ENCODE results near the gene SYNCRIP. TPM values are rescaled to one million over a fixed set of nuclear protein-coding genes. Genes with fewer than 3 reads are reported as not detected.
"Not testable (repeated sequence)": the region's sequence is repeated elsewhere in the genome, so short reads cannot be mapped to it uniquely, and the experiment has no call there.

SYNCRIP gene
- total and polyA plus RNA-seq, 2 of the 4 experiments (the other 2 are of a cell fraction): 50.1 to 59.3 TPM

DNA sequence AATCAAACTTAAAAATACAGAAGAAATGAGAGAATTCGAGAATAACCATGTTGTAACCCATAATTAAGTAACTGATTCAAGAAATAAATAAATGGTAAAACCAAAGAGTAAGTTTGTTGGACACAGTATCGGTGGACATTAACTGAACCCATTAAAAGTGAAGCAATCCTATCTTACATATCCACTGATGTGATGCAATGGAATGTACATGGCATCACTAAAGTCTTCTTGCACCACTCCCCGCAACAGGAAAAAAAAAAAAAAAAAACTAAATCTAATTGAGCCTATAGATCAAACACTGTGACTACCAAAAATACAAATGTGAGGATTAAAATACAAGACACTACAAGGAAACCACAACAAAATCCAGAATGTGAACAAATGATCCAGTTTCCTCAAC, 56.9 kb downstream of the SYNCRIP start:
- H3K79me1 ChIP-seq (ENCODE audit: low read depth in 1 of 2, low read length in 2 of 2): peaks cover 22 to 43% of the 10 kb centered on the region in 2 experiments
- no peak overlapping the region for H4K91ac ChIP-seq (ENCODE audit: insufficient read depth, low read depth, low read length)
- no peak overlapping the region for H3K18ac ChIP-seq (ENCODE audit: low read depth, low read length)
- H3K9me1 ChIP-seq (ENCODE audit: insufficient read depth, low read length): peaks cover under 1% of the 10 kb centered on the region; the same call in 1 of the 2 replicates
- no peak overlapping the region for H3K9ac ChIP-seq (ENCODE audit: low read depth, low read length)
- H3K36me3 ChIP-seq (ENCODE audit: control insufficient read depth, insufficient read depth, low read length): peaks cover 1% of the 10 kb centered on the region; the same call in 1 of the 2 replicates
- H2BK15ac ChIP-seq (ENCODE audit: low read depth, low read length): no peak overlapping the region
- no peaks in the 10 kb centered on the region for H3K27me3 ChIP-seq (ENCODE audit: control insufficient read depth, insufficient read depth, low read length)
- no peak overlapping the region for H3K4me3 ChIP-seq (ENCODE audit: insufficient read depth, low read depth, low read length)
- H2BK5ac ChIP-seq (ENCODE audit: low read depth, low read length, poor library complexity, severe bottlenecking): no peak overlapping the region
- peaks cover 16% of the 10 kb centered on the region for H4K20me1 ChIP-seq (ENCODE audit: insufficient read depth, low read length)
- H3K4me1 ChIP-seq (ENCODE audit: control insufficient read depth, insufficient read depth, low read length): peaks cover 3% of the 10 kb centered on the region
- H3K23ac ChIP-seq (ENCODE audit: low read depth, low read length): no peak overlapping the region
- no peak overlapping the region for H2AFZ ChIP-seq (replicated peaks; ENCODE audit: low read length, poor library complexity)
- H2BK20ac ChIP-seq (ENCODE audit: low read depth, low read length): no peak overlapping the region
- no peak overlapping the region for H2AK5ac ChIP-seq (ENCODE audit: low read depth, low read length)
- H3K27ac ChIP-seq (ENCODE audit: insufficient read depth, low read length): no peak overlapping the region
- TF ChIP-seq MAZ (IDR thresholded peaks at IDR 0.05; ENCODE audit: borderline replicate concordance, low read depth, low read length): no peak
- peak; percentile 69 for TF ChIP-seq CEBPB (IDR thresholded peaks at IDR 0.05; ENCODE audit: low read depth, low read length)
- no peak overlapping the region for H3K4ac ChIP-seq (ENCODE audit: low read depth, low read length)
- intact Hi-C loops (cut with micrococcal nuclease): no loop called here
- H3K14ac ChIP-seq (replicated peaks; ENCODE audit: low read depth, low read length): no peak overlapping the region
- no peak overlapping the region for H4K5ac ChIP-seq (ENCODE audit: low read depth, low read length)
- no peak overlapping the region for H2AK9ac ChIP-seq (replicated peaks; ENCODE audit: low read depth, low read length, poor library complexity)
- BruUV-seq (replicated peaks): no TSS peak
- H2BK120ac ChIP-seq (ENCODE audit: low read depth, low read length): no peak overlapping the region
- dilution Hi-C loops (cut with HindIII; ENCODE audit: low sequenced_read_pairs, unreplicated experiment): no loop called here
- no peaks in the 10 kb centered on the region; the same call in 1 of the 2 replicates for H3K9me3 ChIP-seq (ENCODE audit: control insufficient read depth, insufficient read depth, low read length)
- POLR2A ChIA-PET (ENCODE audit: unreplicated experiment): no interaction called here
- no peak for DNase-seq
- in situ Hi-C loops (cut with MboI; ENCODE audit: low sequenced_read_pairs): no loop called here
- H3K56ac ChIP-seq (ENCODE audit: extremely low read depth, insufficient read depth, low read length): no peak overlapping the region
- no CpG with 5 or more reads among the region's 3 CpGs for WGBS, 2 experiments (ENCODE audit: extremely low coverage in 2 of 2, insufficient read length in 1 of 2)
- H3K4me2 ChIP-seq (ENCODE audit: low read depth, low read length): no peak overlapping the region
- CTCF ChIA-PET: interaction anchor here (0.7 to 1.4 kb wide), 2 partner anchors 11 to 84 kb away, joined by 3 read pairs; no protein-coding TSS in a partner anchor
- no peak overlapping the region for H4K8ac ChIP-seq (ENCODE audit: low read depth in 2 of 2, low read length in 2 of 2)
- ATAC-seq (ENCODE audit: low read depth): no peak

DNA sequence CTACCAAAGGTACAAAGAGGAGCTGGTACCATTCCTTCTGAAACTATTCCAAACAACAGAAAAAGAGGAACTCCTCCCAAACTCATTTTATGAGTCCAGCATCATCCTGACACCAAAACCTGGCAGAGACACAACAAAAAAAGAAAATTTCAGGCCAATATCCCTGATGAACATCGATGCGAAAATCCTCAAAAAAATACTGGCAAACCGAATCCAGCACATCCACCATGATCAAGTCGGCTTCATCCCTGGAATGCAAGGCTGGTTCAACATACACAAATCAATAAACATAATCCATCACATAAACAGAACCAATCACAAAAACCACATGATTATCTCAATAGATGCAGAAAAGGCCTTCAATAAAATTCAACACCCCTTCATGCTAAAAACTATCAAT, 59.9 kb downstream of the SYNCRIP start:
- H3K27ac ChIP-seq (ENCODE audit: insufficient read depth, low read length); H3K4me2 ChIP-seq (ENCODE audit: low read depth, low read length); BruUV-seq (replicated peaks); H2BK15ac ChIP-seq (ENCODE audit: low read depth, low read length); H2AK5ac ChIP-seq (ENCODE audit: low read depth, low read length); H4K91ac ChIP-seq (ENCODE audit: insufficient read depth, low read depth, low read length); in situ Hi-C loops (cut with MboI; ENCODE audit: low sequenced_read_pairs); ATAC-seq (ENCODE audit: low read depth); H3K27me3 ChIP-seq (ENCODE audit: control insufficient read depth, insufficient read depth, low read length); H3K14ac ChIP-seq (replicated peaks; ENCODE audit: low read depth, low read length); H3K18ac ChIP-seq (ENCODE audit: low read depth, low read length); dilution Hi-C loops (cut with HindIII; ENCODE audit: low sequenced_read_pairs, unreplicated experiment); H4K8ac ChIP-seq (ENCODE audit: low read depth in 2 of 2, low read length in 2 of 2); POLR2A ChIA-PET (ENCODE audit: unreplicated experiment); H2BK120ac ChIP-seq (ENCODE audit: low read depth, low read length); H3K23ac ChIP-seq (ENCODE audit: low read depth, low read length); H3K4ac ChIP-seq (ENCODE audit: low read depth, low read length); H4K5ac ChIP-seq (ENCODE audit: low read depth, low read length); H2AK9ac ChIP-seq (replicated peaks; ENCODE audit: low read depth, low read length, poor library complexity); H3K4me1 ChIP-seq (ENCODE audit: control insufficient read depth, insufficient read depth, low read length); H2BK5ac ChIP-seq (ENCODE audit: low read depth, low read length, poor library complexity, severe bottlenecking); H3K9me3 ChIP-seq (ENCODE audit: control insufficient read depth, insufficient read depth, low read length); H2AFZ ChIP-seq (replicated peaks; ENCODE audit: low read length, poor library complexity); intact Hi-C loops (cut with micrococcal nuclease); H3K9ac ChIP-seq (ENCODE audit: low read depth, low read length); H2BK20ac ChIP-seq (ENCODE audit: low read depth, low read length); H3K4me3 ChIP-seq (ENCODE audit: insufficient read depth, low read depth, low read length); DNase-seq; H3K56ac ChIP-seq (ENCODE audit: extremely low read depth, insufficient read depth, low read length); H3K9me1 ChIP-seq (ENCODE audit: insufficient read depth, low read length); H3K36me3 ChIP-seq (ENCODE audit: control insufficient read depth, insufficient read depth, low read length): not testable (repeated sequence)
- WGBS, 2 experiments (ENCODE audit: extremely low coverage in 2 of 2, insufficient read length in 1 of 2): 98% methylated on average over 4 of the region's 4 CpGs; no CpG with 5 or more reads in 1 of the 2 experiments
- CTCF ChIA-PET: interaction anchor here (0.6 kb wide), 1 partner anchor 156 kb away, joined by 3 read pairs; no protein-coding TSS in a partner anchor
- Histone ChIP-seq H4K20me1 (ENCODE audit: insufficient read depth, low read length) (peaks cover 30% of the 10 kb centered on the region), H3K79me1 (ENCODE audit: low read depth in 1 of 2, low read length in 2 of 2) (peaks cover 22 to 53% of the 10 kb centered on the region in 2 experiments)

Data from IMR-90 (cell line).